Neural progenitor cell (in vitro differentiated cells): ENCODE measurements around the gene CD151.

Experiments used
- CTCF ChIP-seq: fragments of 200-600 bp; sonication (generic); IDR thresholded peaks from 2 replicates; pipeline ENCODE4 v1.5.1; 2017; ENCODE audit warnings: antibody characterized with exemption, mild to moderate bottlenecking
- EZH2 ChIP-seq: fragments of 200-600 bp; sonication (generic); IDR thresholded peaks from 2 replicates; pipeline ENCODE4 v1.6.1; 2017; ENCODE audit warnings: antibody characterized with exemption, mild to moderate bottlenecking, moderate library complexity

GRCh38 chr11:873706-874105 is 41.0 kb downstream of the CD151 start:
- TF ChIP-seq EZH2 = no peak
- TF ChIP-seq CTCF = no peak
